NT2/D1 (cell line): ENCODE measurements around the gene PPM1A.

Experiments used
- SUZ12 ChIP-seq: IDR thresholded peaks from 2 replicates; pipeline ENCODE4 v1.6.1; 2011; ENCODE audit not compliant: insufficient read length, insufficient read depth; ENCODE audit errors: extremely low read depth
- YY1 ChIP-seq: IDR thresholded peaks from 2 replicates; pipeline ENCODE4 v1.6.1; 2011; ENCODE audit not compliant: insufficient read length, insufficient read depth

- TF ChIP-seq SUZ12 (no peak), YY1 (no peak)
These were observed 1.4 kb downstream of the PPM1A start for GRCh38 chr14:60250257-60251035.
